GM18519 (cell line): ENCODE measurements around the gene LMX1A.

ENCODE experiments used
- ATAC-seq: cut with Tn5 transposase; IDR thresholded peaks from one replicate; pipeline ENCODE4 v1.9.1; 2021; ENCODE audit warnings: mild to moderate bottlenecking, moderate library complexity; ENCODE audit not compliant: unreplicated experiment, low FRiP score

LMX1A gene

DNA sequence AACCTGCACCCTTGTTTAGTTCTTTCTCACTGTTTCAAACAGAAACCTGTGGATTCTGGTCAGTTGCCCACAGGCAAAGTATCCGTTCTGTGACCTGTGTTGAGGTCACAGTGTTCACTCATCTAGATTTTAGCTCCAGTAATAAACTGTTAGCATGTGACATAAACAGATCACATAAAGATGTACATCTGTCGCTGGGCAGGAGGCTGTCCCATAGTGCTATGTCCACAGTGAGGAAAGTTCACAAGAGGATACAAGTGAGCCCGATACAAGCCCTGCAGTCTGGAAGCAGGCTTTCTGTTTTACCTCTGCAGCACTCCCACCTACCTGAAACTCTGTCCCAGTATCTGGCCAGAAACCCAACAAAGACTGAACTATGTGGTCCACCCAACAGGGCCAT is 28.4 kb downstream of the LMX1A start:
- ATAC-seq = no peak

DNA sequence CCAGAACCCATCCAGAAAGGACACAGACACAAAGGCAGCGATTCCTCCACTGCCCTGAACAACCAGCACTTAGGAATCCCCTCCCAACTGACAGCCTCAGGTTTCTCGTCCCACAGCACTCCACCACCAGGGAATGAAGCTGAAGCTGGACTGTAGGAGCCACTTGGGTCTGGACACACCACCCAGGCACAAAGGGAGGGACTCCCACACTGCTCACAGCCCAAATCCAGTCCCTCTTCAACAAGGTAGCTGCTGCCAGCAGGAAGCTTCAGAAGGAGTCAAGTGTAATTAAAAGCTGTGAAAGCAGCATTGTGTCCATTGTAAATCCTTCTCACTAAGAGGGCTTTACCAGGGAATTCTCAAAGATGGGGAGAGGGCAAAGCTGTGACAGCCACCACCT is 29.0 kb downstream of the LMX1A start:
- no peak for ATAC-seq

DNA sequence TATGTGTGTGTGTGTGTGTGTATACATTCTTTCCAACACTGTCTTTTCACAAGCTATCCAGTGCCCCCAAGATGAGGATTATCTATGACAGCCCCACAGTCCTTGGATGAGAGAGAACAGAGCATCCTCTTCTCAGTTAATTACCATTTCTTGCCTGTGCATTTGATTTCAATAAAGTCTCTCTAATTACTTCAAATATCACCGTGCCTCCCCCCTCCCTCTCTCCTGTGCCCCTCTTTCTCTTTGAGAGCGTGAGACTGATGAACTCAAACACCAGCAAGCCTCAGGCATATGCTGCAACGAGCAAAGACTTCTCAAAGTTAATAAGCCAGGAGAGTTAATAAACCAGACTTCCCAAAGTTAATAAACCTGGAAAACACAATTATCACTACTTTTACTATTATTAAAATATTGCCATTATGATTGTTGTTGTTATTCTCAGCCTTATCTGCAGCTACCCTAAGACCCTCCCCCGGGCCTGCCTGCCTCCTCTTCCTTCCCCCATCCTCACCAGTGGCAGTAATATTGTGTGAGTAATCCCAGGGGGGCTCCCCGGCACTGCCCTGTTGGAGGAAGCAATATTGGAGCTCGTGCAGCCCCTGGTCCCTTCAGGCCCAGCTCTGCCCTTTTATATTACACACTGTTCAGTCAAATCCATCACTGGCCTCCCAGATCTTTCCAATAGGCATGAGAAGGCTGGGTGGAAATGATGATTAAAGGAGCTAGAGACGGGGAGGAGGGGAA is 30.9 kb downstream of the LMX1A start:
- ATAC-seq = no peak

DNA sequence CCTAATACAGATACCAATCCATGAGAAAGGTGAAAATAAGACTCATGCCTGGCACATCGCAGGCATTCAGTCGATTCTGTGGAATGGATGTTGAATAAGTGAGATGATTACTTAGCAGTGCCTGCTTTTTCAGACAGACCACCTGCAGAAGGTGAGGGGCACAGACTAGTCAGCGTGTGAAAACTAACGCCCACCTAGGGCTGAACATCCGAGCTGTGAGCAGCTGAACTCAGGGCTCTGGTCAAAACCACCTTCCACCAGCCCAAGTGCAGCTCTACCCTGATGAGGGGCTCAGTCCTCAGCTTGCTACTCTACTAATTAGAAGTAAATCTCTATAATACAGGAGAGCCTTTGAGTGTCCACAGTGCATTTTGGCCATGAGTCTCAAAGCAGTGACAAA is 32.5 kb downstream of the LMX1A start:
- no peak for ATAC-seq

DNA sequence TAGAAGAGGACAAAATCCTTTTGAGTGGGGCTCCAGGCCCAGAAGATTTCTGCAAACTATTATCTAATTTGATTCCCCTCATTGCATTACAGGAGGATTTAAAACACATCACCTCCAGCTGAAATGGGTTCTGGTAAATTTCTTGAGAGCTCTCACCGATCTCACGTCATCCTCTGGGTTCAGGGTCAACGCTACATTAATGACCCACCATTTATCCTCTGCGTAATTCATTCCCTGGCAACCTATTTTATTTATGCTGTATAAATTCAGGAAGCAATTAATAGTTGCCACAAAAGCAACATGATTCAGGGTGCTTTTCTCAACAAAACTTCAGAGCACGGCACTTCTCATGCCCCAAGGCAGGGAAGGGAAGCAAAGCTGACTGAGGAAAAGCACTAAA is 38.9 kb downstream of the LMX1A start:
- no peak for ATAC-seq

DNA sequence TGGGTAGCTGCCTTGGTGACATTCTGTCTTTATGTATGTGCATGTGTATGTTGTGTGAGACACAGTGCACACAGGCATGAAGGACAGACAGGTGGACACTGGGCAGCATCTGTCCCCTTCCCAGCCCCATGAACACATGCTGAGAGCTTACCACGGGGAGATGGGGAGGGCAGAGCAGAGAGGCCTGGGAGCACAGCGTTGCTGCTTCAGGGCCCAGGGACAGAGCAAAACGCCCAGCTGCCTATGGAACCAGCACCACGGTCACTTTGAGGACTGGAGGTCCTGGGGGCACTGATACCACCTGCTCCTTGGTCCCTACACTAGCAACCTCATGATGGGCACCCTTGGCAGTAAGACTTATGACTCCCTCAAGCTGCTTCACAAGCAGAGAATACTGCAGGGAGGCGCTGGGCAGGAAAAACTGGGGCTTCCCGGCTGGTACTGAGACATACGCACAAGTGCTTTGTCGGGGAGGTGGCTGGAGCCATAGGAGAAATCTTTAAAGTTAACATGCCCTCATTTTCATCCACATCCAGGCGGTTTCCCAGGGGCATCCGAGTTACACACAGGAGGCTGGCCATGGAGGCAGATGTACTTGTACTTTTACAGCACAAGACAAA is 40.3 kb downstream of the LMX1A start:
- ATAC-seq = no peak

DNA sequence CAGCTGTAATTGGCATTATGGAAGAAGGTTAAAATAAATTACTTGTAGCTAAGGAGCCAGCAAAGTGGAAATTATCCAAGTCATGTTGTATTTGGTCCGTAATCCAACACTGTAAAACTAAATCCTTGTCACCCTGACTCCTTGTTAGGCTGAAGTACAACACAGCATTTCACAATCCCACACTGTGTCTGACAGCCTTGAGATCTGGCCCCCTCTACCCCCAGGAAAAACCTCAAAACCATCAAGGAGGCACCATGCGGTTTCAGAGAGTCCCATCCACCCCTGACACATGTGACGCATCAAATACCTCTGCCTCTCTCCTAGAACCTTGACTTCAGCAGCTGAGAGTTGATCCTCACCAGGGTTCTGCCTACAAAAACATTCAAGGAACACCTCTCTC is 41.0 kb downstream of the LMX1A start:
- no peak for ATAC-seq

DNA sequence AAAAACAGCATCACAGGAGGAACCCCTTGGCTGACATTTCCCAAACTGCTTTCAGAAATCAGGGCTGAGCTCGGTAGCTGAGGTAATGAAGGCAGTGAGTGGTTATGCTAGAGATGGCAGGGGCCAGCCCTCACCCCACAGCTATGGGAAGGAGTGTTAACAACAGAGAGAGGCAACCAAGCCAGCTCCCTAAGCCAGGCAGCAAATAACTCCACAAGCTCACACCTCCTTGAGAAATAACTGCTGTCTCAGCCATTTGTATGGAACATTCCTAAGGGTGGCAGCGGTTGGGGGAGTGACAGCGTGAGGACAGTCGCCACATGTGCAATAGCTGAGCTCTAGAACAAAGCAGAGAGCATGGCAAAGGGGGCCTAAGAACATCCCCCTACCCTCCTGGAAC is 42.6 kb downstream of the LMX1A start:
- no peak for ATAC-seq

DNA sequence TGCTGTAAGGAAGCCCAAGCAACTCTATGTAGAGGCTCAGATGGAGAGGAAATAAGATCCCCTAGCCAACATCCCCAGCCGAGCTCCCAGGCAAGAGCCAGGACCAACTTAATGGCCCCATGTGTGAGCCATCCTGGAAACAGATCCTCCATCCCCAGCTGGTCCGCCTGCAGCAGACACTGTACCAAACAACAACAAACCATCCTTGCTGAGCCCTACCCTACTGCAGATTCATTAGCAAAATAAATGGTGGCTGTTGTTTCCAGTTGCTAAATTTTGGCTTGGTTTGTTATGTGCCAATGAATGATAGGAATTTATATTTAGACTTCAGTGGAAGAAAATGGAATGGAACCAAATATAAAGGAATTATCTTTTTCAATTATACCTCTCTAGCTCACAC is 43.9 kb downstream of the LMX1A start:
- ATAC-seq = no peak

DNA sequence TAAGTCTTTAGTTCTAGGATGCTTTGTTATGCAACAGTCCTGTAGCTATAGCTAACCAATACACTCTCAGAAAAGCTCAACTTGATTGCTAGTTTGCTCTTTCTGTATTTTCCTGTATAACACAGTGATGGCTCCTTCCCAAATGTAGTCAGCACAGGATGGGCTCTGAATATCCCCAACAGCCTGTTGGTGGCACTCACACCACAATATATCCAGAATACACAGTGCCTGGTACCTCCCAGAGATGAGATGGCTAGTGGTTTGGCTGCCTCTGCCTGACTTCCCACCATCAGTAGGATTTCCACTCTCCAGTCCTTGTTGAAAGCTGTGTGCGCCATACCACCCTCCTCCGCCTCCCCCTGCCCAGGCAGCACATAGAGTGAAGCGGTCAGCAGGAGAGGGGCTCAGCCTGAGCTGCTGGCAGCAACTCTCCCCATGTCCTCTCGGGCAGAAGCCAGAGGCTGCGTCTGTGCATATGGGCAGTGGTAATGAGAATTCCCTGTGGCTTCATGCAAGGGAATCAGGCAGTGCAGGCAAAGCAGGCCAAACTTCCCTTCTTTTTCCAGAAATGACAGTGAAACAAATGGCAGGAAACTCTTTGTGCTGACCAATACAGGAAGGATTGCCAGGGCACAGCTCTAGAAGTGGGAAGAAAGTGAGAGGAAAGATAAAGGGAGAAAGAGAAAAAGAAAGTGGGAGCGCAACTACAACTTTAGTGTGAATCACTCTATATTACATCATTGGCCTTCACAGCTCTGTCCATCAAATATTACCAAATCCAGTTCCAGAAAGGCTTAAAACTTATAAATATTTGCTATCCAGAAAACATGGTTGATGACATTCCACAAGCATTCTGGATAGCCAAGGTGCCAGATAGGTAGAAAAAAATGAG is 49.7 kb downstream of the LMX1A start:
- no peak for ATAC-seq

DNA sequence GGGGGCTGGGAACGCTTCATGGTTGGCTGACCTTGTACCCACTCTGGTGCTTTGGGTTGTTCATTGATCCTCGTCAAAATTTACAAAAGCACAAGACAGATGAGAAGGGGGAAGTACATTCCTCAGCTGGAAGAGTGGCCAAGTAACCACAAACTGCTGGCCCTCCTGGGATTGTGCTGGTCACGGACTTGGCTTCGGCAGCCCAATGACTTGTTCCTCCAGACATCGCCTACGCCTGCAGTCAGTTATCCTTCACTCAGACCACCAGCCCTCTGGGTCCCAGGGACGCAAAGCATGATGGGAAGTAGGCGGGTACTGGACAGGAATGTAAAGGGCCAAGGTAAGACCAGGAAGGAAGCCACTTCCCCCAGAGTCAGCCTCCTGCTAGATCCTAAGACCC is 53.1 kb downstream of the LMX1A start:
- no peak for ATAC-seq

DNA sequence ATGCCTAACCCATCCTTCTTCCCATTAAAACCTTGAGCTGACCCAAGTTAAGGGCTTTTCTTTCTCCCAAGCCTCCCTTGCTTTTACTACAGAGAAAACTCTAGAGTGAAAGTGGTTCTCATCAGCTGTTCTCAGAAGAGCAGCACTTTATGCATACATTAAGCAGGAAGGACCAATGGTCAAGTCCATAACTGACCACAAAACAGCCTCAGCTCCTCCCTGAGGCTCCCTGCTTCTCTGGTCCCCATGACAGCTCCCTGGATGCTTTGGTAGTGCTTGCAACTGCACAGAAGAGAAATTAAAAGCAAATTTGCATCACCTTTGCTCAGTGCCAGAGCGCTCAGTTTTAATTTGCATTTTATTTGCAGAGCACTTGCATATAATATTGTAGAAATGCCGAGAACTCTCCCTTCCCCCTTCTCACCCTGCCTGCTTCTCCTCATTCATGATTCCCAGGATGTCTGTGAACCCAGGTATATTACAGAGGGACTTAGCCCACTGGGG is 56.1 kb downstream of the LMX1A start:
- no peak for ATAC-seq

DNA sequence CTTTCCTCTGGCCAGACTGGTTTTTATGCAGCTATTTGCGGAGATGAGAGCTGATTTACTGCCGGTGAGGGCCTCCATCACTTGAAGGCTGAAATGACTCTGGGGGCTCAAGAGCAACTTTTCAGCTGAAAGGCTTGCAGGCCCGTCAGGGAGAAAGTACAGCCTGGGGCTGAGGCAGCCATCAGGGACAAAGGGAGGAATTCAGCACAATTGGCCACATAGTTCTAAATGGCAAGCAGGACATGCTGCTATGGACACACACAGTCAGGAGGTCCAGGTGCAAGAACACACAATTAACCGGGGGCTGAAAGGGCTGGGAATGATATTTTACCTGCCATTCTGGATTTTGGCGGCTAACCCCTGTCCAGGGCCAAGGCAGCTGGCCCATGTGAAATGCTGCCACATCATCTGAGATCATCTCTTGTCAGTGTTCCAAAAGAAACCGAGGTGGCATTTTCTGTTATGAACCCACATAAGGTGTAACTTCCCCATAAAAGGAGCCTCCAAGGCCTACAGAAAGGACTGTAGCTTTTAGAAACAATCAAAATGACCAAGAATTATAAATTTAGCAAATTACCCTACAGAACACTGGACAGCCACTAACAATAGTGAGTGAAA is 58.2 kb downstream of the LMX1A start:
- no peak for ATAC-seq

DNA sequence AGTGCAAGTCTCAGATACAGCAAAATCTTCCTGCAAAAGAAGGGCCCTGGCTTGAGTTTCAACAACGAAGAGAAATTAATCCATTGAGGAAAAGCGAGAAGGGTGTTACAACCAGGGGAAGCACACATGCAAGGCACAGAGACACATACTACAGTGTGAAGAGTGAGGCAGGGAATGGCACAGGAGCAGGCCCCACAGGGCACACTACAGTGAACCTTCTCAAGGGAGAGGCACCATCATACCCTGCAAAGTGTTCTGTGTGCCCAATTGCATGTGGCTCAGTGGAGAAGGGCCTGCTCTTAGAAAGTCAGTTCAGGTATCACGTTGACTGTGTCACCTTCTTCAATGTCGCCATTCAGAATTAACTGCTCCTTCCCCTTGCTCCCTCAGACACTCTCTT is 60.3 kb downstream of the LMX1A start:
- no peak for ATAC-seq

DNA sequence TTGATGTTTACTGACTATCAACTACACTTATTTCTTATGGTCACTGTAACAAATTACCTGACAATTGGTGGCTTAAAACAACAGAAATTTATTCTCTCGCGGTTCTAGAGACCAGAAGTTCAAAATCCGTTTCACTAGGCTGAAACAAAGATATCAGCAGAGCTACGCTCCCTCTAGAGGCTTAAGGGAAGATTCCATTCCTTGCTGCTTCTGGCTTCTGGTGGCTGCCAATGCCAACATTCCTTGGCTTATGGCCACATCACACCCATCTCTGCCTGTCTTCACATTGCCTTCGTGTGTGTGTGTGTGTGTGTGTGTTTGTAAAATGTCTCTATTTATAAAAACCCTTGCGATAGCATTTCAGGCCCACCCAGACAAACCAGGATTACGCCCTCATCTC is 66.4 kb downstream of the LMX1A start:
- no peak for ATAC-seq

DNA sequence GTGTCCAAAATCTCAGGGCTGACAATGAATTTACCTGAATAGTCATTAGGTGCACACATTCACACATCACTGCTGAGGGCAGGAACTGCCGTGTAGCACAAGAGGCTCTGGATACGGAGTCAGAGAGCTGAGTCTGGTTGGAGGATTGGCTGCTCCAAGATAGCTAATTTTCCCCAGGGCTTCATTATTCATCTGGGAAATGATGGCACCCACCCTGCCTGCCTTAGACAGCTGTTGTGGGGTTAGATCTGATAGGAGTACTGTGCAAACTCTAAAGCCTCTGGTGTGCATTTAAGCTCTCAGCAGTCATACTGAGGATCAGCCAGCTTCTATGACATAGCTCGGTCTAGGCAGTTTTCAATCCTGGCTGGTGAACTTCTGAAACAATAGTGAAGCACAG is 67.0 kb downstream of the LMX1A start:
- ATAC-seq = no peak

DNA sequence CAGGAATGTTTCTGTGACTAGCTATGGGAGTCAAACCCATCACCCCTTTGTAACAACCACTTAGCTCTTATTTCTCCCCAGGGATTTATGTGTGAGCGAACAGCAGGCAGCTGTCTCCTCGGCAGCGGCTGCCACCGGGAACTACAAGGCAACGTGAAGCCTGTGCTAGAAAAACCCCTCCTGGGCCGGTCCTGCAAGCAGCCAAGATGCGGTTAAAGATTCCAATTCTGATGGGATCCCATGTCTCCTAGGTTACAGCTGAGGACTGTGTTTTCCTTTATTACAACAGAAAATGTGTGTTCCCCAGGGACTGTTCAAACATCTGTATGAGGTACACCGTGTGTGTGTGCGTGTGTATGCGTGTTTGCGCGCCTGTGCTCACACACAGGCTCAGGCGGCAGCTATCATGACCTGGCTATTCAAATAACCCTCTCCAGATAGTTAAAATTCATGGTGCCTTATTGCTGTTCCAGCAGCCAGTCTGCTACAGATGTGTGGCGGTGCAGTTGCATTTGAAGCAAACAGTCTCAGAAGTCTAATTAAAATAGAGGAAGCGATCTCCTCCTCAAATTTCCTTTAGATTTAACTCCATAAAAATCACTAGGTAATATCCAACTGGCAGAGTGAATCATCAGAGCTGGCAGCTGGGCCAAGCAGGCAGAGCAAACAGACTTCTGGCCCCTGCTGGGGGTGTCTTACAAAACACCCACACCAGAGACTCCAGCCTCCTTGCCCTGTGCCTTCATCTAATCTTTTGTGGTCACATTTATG is 68.0 kb downstream of the LMX1A start:
- ATAC-seq = no peak

DNA sequence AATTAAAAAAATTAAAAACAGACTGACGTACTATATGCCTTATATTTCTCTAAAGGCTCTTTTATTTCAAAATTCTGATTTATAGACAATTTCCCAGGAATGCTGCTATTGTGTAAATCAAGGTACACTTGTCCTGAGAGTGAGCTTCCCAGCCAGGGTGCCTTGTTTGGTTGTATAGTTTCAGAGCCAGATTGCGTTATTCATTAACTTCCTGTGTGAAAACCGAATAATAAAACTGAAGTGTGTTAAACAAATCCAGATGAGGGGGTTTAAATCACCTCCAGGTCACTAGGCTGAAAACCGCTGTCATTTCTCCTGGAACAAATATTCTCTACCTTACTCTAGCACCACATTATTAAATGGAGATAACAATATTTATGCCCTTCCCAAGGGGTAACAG is 68.7 kb downstream of the LMX1A start:
- ATAC-seq = no peak

DNA sequence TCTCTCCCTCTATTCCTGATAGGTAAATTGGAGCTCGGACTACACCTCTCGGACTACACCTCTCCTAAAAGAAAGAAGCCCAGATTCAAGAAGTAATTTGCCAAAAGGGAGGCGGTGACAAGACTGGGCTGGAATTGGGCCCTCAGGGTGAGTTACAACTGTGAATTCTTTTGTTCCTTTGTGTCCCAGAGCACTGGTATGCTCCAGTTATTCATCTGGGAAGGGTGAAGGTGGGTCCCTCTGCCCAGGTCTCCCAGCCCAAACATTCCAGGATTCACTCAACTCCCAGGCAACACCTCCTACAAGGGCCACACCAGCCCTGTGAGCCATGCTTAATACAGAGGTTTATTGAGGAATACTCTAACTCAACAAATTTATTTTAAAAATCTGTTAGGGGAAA is 69.2 kb downstream of the LMX1A start:
- no peak for ATAC-seq

DNA sequence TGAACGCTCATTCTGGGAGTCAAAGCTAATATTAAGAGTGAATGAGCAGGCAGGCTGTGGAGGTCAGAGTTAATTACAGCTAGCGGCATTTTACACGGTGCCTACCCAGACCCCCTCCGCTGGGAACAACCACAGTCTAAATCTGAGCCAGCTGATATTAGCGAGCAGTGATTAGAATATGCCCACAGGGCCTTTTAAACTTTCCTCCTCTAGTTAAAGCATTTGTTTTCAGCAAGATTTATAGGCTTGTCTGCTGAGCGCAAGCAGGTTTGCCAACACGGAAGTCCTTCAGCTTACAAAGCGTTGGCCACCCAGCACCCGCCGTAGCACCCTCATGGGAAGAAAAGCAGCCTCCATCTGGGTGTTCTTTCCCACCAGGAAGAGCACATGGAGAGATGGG is 72.1 kb downstream of the LMX1A start:
- no peak for ATAC-seq
